GM12878 (cell line): ENCODE data around the gene NELL1.

Experiments
- CHD2 ChIP-seq: IDR thresholded peaks from 2 replicates; pipeline ENCODE4 v1.6.1; 2011; ENCODE audit warnings: low read depth, low read length, improper control_type of control experiment, borderline replicate concordance
- CHD4 ChIP-seq: fragments of 200-600 bp; sonication (generic); IDR thresholded peaks from 2 replicates; pipeline ENCODE4 v1.6.1; 2016; ENCODE audit warnings: mild to moderate bottlenecking
- EP300 ChIP-seq, 2 experiments: fragments of 150-350 bp in 1 of 2; IDR thresholded peaks; 2 replicates each; pipeline ENCODE4 v1.6.1; 2011 to 2012; ENCODE audit warnings: low read depth in 2 of 2, low read length in 2 of 2, borderline replicate concordance in 1 of 2, improper control_type of control experiment in 1 of 2, inconsistent platforms in 1 of 2; ENCODE audit not compliant: control insufficient read depth in 1 of 2
- EZH2 ChIP-seq: IDR thresholded peaks from 2 replicates; pipeline ENCODE4 v1.6.1; 2012; ENCODE audit warnings: low read depth, mild to moderate bottlenecking, control low read depth, inconsistent platforms, low read length, borderline replicate concordance; ENCODE audit not compliant: control insufficient read depth
- NRF1 ChIP-seq: conservative IDR thresholded peaks from 2 replicates; pipeline ENCODE4 v1.6.1; 2011; ENCODE audit warnings: mild to moderate bottlenecking, low read depth, low read length, improper control_type of control experiment
- PBX3 ChIP-seq: IDR thresholded peaks from 2 replicates; pipeline ENCODE4 v1.6.1; 2011; ENCODE audit warnings: mild to moderate bottlenecking, low read depth, low read length, moderate library complexity; ENCODE audit not compliant: insufficient replicate concordance
- POLR2A ChIP-seq: IDR thresholded peaks from 2 replicates; pipeline ENCODE4 v1.6.1; 2011; ENCODE audit warnings: low read depth, mild to moderate bottlenecking, low read length
- POLR2AphosphoS5 ChIP-seq: IDR thresholded peaks from 2 replicates; pipeline ENCODE4 v1.6.1; 2011; ENCODE audit warnings: mild to moderate bottlenecking, low read length, inconsistent platforms
- ZNF24 ChIP-seq: fragments of 450-650 bp; IDR thresholded peaks from 2 replicates; pipeline ENCODE4 v1.6.1; 2017; ENCODE audit warnings: antibody characterized with exemption, mild to moderate bottlenecking
- ZSCAN29 ChIP-seq: fragments of 450-650 bp; IDR thresholded peaks from 2 replicates; pipeline ENCODE4 v1.6.1; 2017; ENCODE audit warnings: mild to moderate bottlenecking, moderate library complexity
- TF ChIP-seq, protein P1 (sequence below), 3 experiments: IDR thresholded peaks in 2 of 3; conservative IDR thresholded peaks in 1 of 3; 2 replicates each; pipeline ENCODE4 v1.5.1; 2011; ENCODE audit warnings: low read depth in 3 of 3, low read length in 3 of 3, mild to moderate bottlenecking in 3 of 3, control low read depth in 2 of 3, moderate library complexity in 2 of 3, inconsistent platforms in 1 of 3, mixed read lengths in 1 of 3; ENCODE audit not compliant: control insufficient read depth in 2 of 3, insufficient read depth in 1 of 3; ENCODE audit errors: extremely low read depth in 1 of 3

DNA sequence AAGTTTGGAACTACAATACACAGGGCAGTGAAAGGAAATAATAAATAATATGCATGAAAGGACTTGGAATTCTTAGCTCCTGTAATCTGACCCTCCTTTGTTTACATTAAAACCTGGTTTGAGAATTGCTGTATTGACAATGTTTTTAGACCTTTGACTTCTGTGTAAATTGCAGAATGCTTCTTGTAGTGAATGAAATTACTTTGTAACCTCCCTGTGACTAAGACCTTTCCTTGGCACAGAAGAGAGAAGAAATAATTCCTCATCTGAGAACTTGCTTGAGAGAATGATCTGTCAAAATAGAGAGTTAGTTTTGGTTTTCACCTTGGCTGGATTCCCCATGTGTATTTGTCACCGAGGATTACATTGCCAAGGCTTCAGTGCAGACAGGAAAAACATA is 883.5 kb downstream of the NELL1 start:
- TF ChIP-seq, protein P1, sequence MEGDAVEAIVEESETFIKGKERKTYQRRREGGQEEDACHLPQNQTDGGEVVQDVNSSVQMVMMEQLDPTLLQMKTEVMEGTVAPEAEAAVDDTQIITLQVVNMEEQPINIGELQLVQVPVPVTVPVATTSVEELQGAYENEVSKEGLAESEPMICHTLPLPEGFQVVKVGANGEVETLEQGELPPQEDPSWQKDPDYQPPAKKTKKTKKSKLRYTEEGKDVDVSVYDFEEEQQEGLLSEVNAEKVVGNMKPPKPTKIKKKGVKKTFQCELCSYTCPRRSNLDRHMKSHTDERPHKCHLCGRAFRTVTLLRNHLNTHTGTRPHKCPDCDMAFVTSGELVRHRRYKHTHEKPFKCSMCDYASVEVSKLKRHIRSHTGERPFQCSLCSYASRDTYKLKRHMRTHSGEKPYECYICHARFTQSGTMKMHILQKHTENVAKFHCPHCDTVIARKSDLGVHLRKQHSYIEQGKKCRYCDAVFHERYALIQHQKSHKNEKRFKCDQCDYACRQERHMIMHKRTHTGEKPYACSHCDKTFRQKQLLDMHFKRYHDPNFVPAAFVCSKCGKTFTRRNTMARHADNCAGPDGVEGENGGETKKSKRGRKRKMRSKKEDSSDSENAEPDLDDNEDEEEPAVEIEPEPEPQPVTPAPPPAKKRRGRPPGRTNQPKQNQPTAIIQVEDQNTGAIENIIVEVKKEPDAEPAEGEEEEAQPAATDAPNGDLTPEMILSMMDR (IDR thresholded peaks at IDR 0.05 in 2 of 3, conservative IDR thresholded peaks at IDR 0.05 in 1 of 3; ENCODE audit: control insufficient read depth in 2 of 3, extremely low read depth in 1 of 3, insufficient read depth in 1 of 3, low read depth in 3 of 3, low read length in 3 of 3): no peak
- TF ChIP-seq EP300 (IDR thresholded peaks at IDR 0.05; ENCODE audit: borderline replicate concordance in 1 of 2, control insufficient read depth in 1 of 2, low read depth in 2 of 2, low read length in 2 of 2) (no peak), NRF1 (no peak), PBX3 (no peak), POLR2A (no peak), EZH2 (no peak), POLR2AphosphoS5 (no peak), CHD4 (no peak), ZSCAN29 (no peak), CHD2 (no peak), ZNF24 (no peak)
